Sigmoid colon (tissue), 7 donors: ENCODE measurements around the gene INSRR. TPM values are rescaled to one million over a fixed set of nuclear protein-coding genes. Genes with fewer than 3 reads are reported as not detected.

Experiments
- DNase-seq: peaks from one replicate; pipeline ENCODE4 v3.0.0-alpha.2; 2019
- H3K27ac ChIP-seq, 4 donors: fragments of 200-600 bp; sonication (generic); one replicate each; pipeline ENCODE4 v1.5.1; 2016 to 2019; ENCODE audit warnings: mild to moderate bottlenecking in 1 of 4
- H3K27me3 ChIP-seq, 3 donors: fragments of 200-600 bp; sonication (generic); one replicate each; pipeline ENCODE4 v1.5.1; 2019; ENCODE audit warnings: mild to moderate bottlenecking in 1 of 3
- H3K36me3 ChIP-seq, 4 donors: fragments of 200-600 bp; sonication (generic); one replicate each; pipeline ENCODE4 v1.5.1; 2016 to 2019
- H3K4me1 ChIP-seq, 4 donors: fragments of 200-600 bp; sonication (generic); one replicate each; pipeline ENCODE4 v1.5.1; 2017 to 2019
- H3K4me3 ChIP-seq, 4 donors: fragments of 200-600 bp; sonication (generic); one replicate each; pipeline ENCODE4 v1.5.1; 2017 to 2019; ENCODE audit warnings: mild to moderate bottlenecking in 2 of 4, moderate library complexity in 1 of 4
- H3K9me3 ChIP-seq, 4 donors: fragments of 200-600 bp in 3 of 4; sonication (generic) in 3 of 4; one replicate each; pipeline versions ENCODE4 v1.5.1 to v1.6.1; 2013 to 2019
- EP300 ChIP-seq, 4 donors: sonication (generic); formaldehyde crosslinking; IDR thresholded peaks; one replicate each; pipeline ENCODE4 v1.6.1; 2017; ENCODE audit warnings: antibody characterized with exemption in 4 of 4
- POLR2A ChIP-seq, 2 donors: fragments of 450-650 bp; IDR thresholded peaks; one replicate each; pipeline ENCODE4 v1.6.1; 2016; ENCODE audit warnings: antibody characterized with exemption in 2 of 2, mild to moderate bottlenecking in 2 of 2, moderate library complexity in 2 of 2
- POLR2AphosphoS5 ChIP-seq, 4 donors: sonication (generic); formaldehyde crosslinking; IDR thresholded peaks; one replicate each; pipeline ENCODE4 v1.6.1; 2017; ENCODE audit warnings: antibody characterized with exemption in 4 of 4
- WGBS, 2 donors: extraction: QIAGEN DNeasy Blood & Tissue Kit; methylation state at CpG; one replicate each; pipeline ENCODE4 v1.1.7; 2013; 5-methylcytosine and 5-hydroxymethylcytosine counted together
- intact Hi-C: fragments of 100-400 bp; cut with DNase I; formaldehyde crosslinking; loops from one replicate; pipeline ENCODE4 v1.15.1; 2023
- polyA plus RNA-seq, 3 donors: library from polyadenylated mRNA; stranded (reverse); fragments of 200-250 nt; gene quantifications; one replicate each; pipeline ENCODE4 v1.2.3, GENCODE V29; 2013
- total RNA-seq, 4 donors: library from RNA; depleted of rRNA; stranded (reverse); fragments of >200 nt; gene quantifications; one replicate each; pipeline ENCODE4 v1.1.0, GENCODE V29; 2016
- TF ChIP-seq, protein P1 (sequence below), 4 experiments: fragments of 450-650 bp in 3 of 4; fragments of 200-600 bp in 1 of 4; IDR thresholded peaks; one replicate each; pipeline ENCODE4 v1.5.1; 2016 to 2019; ENCODE audit warnings: antibody characterized with exemption in 4 of 4, mild to moderate bottlenecking in 3 of 4, moderate library complexity in 2 of 4
- donor health status: healthy with polysubstance abuse.
- donor health status: Bipolar disorder and iron deficiency.
- donor health status: healthy.

The INSRR gene
- total and polyA plus RNA-seq, 7 donors = 0.06 TPM; not detected in 6

DNA sequence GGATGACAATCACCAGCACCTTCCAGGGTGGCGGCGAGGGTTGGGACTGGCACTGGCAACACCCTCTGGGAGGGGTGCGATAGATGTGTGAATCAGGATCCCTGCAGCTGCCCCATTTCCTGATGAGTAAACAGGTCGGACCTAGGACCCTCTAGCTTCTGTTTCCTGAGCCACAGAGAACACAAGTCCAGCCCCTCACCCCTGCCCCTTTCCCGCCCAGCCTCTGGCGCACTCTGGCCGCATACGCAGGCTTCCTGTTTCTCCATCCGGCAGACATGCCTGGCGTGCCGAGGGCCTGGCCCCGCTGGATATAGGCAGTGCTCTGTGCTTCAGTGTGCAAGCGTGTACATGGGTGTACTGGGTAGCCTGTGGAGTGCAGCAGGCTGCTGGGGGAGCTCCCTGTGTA is 39.2 kb upstream of the INSRR start:
- TF ChIP-seq POLR2A (IDR thresholded peaks at IDR 0.05) (no peak), POLR2AphosphoS5 (IDR thresholded peaks at IDR 0.05) (peak in 1 of 4 donors; percentile 30)
- 20 to 28% methylated on average over 12 to 13 of the region's 13 CpGs for WGBS, 2 donors
- Histone ChIP-seq H3K4me1 (peaks cover 0 to 29% (median 6%) of the 10 kb centered on the region in 4 donors), H3K27me3 (peaks cover 15 to 32% (median 20%) of the 10 kb centered on the region in 3 donors), H3K4me3 (no peak overlapping the region), H3K27ac (peak overlapping the region; percentile 30 to 78 (median 68)), H3K9me3 (no peaks in the 10 kb centered on the region), H3K36me3 (no peaks in the 10 kb centered on the region)
- DNase-seq = peak; percentile 79
- intact Hi-C loops = loop anchor here (10.0 kb wide), 1 partner anchor 193 kb away; the partner anchor contains the start of gene CRABP2

DNA sequence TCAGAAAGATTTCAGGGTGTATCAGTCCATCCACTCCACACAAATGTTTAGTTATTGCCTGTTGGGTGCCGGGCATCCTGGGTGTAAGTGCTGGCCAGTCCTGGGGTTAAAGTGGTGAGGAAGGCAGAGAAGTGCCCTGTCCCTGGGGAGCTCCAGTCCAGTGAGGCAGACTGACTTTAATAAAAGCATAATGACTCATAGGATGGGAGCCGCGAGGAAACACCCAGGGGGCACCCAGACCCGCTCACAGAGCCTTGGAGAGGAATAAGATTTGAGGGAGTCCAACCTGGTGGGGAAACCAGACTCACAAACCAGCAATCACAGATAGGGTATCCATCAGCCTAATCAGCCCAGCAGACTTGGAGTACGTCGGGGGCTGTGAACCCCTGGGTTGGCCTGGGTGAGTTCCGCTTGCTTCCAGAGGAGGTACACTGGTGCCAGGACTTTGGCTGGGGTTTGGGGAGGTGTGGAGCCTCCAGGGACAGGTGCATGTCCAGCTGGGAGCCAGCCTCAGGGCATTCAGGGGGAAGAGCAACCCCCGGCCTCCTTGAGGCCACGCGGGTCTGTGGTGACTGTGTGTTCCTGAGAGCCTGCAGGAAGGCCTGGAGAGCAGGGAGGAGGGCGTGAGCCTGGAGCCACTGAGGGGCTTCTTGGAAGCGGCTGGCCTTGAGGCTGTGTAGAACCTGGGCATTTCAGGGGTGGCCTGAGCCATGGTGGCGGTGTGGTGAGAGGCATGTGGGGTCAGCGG is 38.3 kb upstream of the INSRR start:
- 81 to 83% methylated on average over 14 of the region's 14 CpGs for WGBS, 2 donors
- Histone ChIP-seq H3K4me3 (no peak overlapping the region), H3K9me3 (no peaks in the 10 kb centered on the region), H3K27me3 (peaks cover 18 to 41% (median 22%) of the 10 kb centered on the region in 3 donors), H3K4me1 (peaks cover 0 to 38% (median 15%) of the 10 kb centered on the region in 4 donors), H3K27ac (peak overlapping the region; percentile 30 to 78 (median 68)), H3K36me3 (no peaks in the 10 kb centered on the region)
- TF ChIP-seq POLR2A (IDR thresholded peaks at IDR 0.05) (no peak), POLR2AphosphoS5 (IDR thresholded peaks at IDR 0.05) (no peak), EP300 (IDR thresholded peaks at IDR 0.05) (no peak)
- TF ChIP-seq, protein P1, sequence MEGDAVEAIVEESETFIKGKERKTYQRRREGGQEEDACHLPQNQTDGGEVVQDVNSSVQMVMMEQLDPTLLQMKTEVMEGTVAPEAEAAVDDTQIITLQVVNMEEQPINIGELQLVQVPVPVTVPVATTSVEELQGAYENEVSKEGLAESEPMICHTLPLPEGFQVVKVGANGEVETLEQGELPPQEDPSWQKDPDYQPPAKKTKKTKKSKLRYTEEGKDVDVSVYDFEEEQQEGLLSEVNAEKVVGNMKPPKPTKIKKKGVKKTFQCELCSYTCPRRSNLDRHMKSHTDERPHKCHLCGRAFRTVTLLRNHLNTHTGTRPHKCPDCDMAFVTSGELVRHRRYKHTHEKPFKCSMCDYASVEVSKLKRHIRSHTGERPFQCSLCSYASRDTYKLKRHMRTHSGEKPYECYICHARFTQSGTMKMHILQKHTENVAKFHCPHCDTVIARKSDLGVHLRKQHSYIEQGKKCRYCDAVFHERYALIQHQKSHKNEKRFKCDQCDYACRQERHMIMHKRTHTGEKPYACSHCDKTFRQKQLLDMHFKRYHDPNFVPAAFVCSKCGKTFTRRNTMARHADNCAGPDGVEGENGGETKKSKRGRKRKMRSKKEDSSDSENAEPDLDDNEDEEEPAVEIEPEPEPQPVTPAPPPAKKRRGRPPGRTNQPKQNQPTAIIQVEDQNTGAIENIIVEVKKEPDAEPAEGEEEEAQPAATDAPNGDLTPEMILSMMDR (IDR thresholded peaks at IDR 0.05) = no peak
- intact Hi-C loops = loop anchor here (10.0 kb wide), 1 partner anchor 192 kb away; the partner anchor contains the start of gene CRABP2
- no peak for DNase-seq

DNA sequence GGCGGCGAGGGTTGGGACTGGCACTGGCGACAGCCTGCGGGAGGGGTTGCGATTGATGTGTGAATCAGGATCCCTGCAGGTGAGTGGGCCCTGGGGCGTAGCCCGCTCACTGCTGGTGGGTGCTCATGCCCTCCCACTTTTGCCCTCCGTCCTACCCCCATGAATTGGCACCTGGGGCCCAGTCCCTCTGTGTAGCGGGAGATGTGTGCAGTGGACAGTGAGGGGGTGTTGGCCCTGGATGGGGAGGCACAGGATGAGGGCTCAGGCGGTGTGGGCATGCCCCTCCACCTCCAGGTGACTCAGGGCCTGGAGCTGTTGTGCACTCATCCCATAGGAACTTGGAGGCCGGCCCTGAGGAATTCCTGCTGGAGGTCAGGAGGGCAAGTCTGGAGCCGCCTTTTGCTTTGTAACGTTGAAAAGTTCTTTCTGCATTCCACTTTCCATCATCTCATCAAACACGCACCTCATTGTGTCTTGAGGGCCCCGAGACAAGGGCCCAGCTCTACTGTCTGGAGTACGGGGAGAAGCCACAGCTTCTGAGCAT is 37.6 kb upstream of the INSRR start:
- peak overlapping the region; percentile 8 to 78 (median 68) for H3K27ac ChIP-seq
- DNase-seq = no peak
- 87% methylated on average over 16 of the region's 16 CpGs for WGBS, 2 donors

GRCh38 chr1:156895927-156896326 is 37.0 kb upstream of the INSRR start:
- Histone ChIP-seq H3K27me3 (peaks cover 18 to 41% (median 22%) of the 10 kb centered on the region in 3 donors), H3K4me3 (peak overlapping the region in 1 of 4 donors; percentile 1), H3K36me3 (no peaks in the 10 kb centered on the region), H3K4me1 (peaks cover 0 to 38% (median 15%) of the 10 kb centered on the region in 4 donors), H3K27ac (peak overlapping the region; percentile 8 to 83 (median 75)), H3K9me3 (no peaks in the 10 kb centered on the region)
- DNase-seq = no peak
- TF ChIP-seq POLR2A (IDR thresholded peaks at IDR 0.05) (no peak), POLR2AphosphoS5 (IDR thresholded peaks at IDR 0.05) (no peak), EP300 (IDR thresholded peaks at IDR 0.05) (no peak)
- TF ChIP-seq, protein P1 (IDR thresholded peaks at IDR 0.05) = no peak
- intact Hi-C loops = loop anchor here (10.0 kb wide), 1 partner anchor 191 kb away; the partner anchor contains the start of gene CRABP2
- 89 to 92% methylated on average over 6 of the region's 6 CpGs for whole genome bisulfite sequencing, 2 donors

More for the DNA sequence above, 37.6 kb upstream of the INSRR start:
- no peaks in the 10 kb centered on the region for H3K36me3 ChIP-seq
- TF ChIP-seq EP300 (IDR thresholded peaks at IDR 0.05) (no peak), POLR2AphosphoS5 (IDR thresholded peaks at IDR 0.05) (peak in 1 of 4 donors; percentile 34), POLR2A (IDR thresholded peaks at IDR 0.05) (no peak)
- TF ChIP-seq, protein P1 (IDR thresholded peaks at IDR 0.05) = no peak
- H3K27me3 ChIP-seq = peaks cover 18 to 41% (median 22%) of the 10 kb centered on the region in 3 donors
- no peaks in the 10 kb centered on the region for H3K9me3 ChIP-seq
- H3K4me3 ChIP-seq = no peak overlapping the region
- intact Hi-C loops = loop anchor here (10.0 kb wide), 1 partner anchor 192 kb away; the partner anchor contains the start of gene CRABP2
- H3K4me1 ChIP-seq = peaks cover 0 to 38% (median 15%) of the 10 kb centered on the region in 4 donors

- peaks cover 0 to 38% (median 15%) of the 10 kb centered on the region in 4 donors for H3K4me1 ChIP-seq
- TF ChIP-seq EP300 (IDR thresholded peaks at IDR 0.05) (no peak), POLR2A (IDR thresholded peaks at IDR 0.05) (no peak), POLR2AphosphoS5 (IDR thresholded peaks at IDR 0.05) (no peak)
- TF ChIP-seq, protein P1 (IDR thresholded peaks at IDR 0.05) = no peak
- no peaks in the 10 kb centered on the region for H3K36me3 ChIP-seq
- DNase-seq = no peak
- peak overlapping the region in 1 of 4 donors; percentile 1 for H3K4me3 ChIP-seq
- H3K27ac ChIP-seq = peak overlapping the region; percentile 72 to 83 (median 77)
- no peaks in the 10 kb centered on the region for H3K9me3 ChIP-seq
- intact Hi-C loops = loop anchor here (10.0 kb wide), 1 partner anchor 191 kb away; the partner anchor contains the start of gene CRABP2
- H3K27me3 ChIP-seq = peaks cover 18 to 41% (median 22%) of the 10 kb centered on the region in 3 donors
- 79 to 82% methylated on average over 4 of the region's 4 CpGs for WGBS, 2 donors
Observed at GRCh38 chr1:156895455-156895812, 36.5 kb upstream of the INSRR start.
